ENCODE measurements around the gene CFAP221. TPM values are rescaled to one million over a fixed set of nuclear protein-coding genes. Genes with fewer than 3 reads are reported as not detected.

The CFAP221 gene
- total RNA-seq, 1 experiment from 2014 or later = not detected

DNA sequence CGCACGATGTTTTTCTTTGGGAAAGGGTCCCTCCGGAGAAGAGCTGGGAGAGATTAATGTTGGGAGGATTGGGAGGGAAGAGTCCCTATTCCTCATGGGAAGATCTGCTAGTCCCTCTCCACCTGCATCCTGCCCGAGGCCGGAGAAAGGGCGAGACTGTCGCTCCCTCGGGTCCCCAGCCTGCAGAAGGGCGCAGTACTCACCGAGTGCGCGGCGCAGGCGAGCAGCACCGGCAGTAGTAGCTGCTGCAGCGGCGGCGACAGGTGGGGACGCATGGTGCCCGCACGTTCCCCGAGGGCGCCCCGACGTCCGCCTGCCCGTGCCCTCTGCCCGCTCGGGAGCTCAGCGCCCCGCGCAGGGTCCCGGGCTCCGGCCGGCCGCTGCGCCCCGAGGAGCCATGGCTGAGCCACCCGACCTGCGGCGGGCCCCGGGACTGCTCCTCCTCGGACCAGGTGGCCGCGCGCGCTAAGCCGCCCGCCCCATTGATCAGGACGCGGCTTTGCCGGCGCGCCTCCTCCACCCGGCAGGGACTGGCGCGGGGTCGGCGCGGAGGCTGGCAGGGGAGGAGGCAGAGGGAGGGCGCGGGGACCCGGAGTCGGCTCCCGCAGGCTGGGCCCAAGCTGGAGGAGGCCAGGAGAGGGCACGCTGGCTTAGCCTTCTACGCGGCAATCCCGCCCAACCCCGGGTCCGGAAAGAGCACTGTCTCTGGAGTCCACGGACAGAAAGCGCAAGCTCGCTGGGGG, 20.1 kb upstream of the CFAP221 start, which contains the start of gene SCTR:
SCTR (minus strand) TSS at position 532 of the 743 bp plus-strand sequence; CDS start at position 275, 257 bp downstream.
- Histone ChIP-seq H2AFZ (no peak within 1 kb of the TSS), H3K4me3 (no peak within 1 kb of the TSS), H3K79me2 (ENCODE audit: low read depth) (no peaks in the 10 kb centered on the region), H3K4me2 (no peak within 1 kb of the TSS), H3F3A (ENCODE audit: insufficient read depth, low read depth) (no peaks in the 10 kb centered on the region), H3K27ac (no peak within 1 kb of the TSS), H4K20me1 (ENCODE audit: insufficient read depth) (no peaks in the 10 kb centered on the region), H3K9me3 (ENCODE audit: insufficient read depth, low read depth) (no peaks in the 10 kb centered on the region), H3K27me3 (ENCODE audit: insufficient read depth, low read depth) (peaks cover 61% of the 10 kb centered on the region), H3K36me3 (ENCODE audit: low read depth) (no peaks in the 10 kb centered on the region), H3K4me1 (replicated peaks; ENCODE audit: insufficient read depth) (no peaks in the 10 kb centered on the region), H3K9me2 (ENCODE audit: insufficient read depth) (no peaks in the 10 kb centered on the region)
- ChIA-PET POLR2A (ENCODE audit: unreplicated experiment) (no interaction called here), CTCF (no interaction called here)
- no peak for TF ChIP-seq EZH2 (IDR thresholded peaks at IDR 0.05; ENCODE audit: low read depth)
- TF ChIP-seq, protein P1, sequence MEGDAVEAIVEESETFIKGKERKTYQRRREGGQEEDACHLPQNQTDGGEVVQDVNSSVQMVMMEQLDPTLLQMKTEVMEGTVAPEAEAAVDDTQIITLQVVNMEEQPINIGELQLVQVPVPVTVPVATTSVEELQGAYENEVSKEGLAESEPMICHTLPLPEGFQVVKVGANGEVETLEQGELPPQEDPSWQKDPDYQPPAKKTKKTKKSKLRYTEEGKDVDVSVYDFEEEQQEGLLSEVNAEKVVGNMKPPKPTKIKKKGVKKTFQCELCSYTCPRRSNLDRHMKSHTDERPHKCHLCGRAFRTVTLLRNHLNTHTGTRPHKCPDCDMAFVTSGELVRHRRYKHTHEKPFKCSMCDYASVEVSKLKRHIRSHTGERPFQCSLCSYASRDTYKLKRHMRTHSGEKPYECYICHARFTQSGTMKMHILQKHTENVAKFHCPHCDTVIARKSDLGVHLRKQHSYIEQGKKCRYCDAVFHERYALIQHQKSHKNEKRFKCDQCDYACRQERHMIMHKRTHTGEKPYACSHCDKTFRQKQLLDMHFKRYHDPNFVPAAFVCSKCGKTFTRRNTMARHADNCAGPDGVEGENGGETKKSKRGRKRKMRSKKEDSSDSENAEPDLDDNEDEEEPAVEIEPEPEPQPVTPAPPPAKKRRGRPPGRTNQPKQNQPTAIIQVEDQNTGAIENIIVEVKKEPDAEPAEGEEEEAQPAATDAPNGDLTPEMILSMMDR (conservative IDR thresholded peaks at IDR 0.05) = no peak
- DNase-seq = no peak
- intact Hi-C loops (cut with micrococcal nuclease; ENCODE audit: unreplicated experiment) = no loop called here
- BruUV-seq (replicated peaks) = no TSS peak

DNA sequence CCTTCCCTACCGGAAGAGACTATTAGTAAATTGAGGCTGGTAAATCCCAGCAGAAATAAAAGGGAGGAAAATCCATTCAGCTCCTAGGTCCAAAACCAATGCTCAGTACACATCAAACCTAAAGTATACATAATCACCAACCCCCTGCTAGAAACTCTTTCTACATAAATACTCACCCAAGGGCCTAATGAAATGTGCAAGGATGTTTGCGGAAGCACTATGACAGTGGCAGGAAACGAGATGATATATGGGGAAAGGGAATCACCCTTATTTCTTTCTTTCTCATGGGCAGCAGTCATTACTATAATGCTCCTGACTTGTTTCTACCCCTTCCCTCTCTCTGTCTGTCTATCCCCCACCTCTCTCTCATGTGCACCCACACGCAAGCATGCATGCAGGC, 18.6 kb upstream of the CFAP221 start:
- Histone ChIP-seq H3K27ac (no peak overlapping the region), H3K4me2 (no peak overlapping the region), H3F3A (ENCODE audit: insufficient read depth, low read depth) (no peaks in the 10 kb centered on the region), H4K20me1 (ENCODE audit: insufficient read depth) (no peaks in the 10 kb centered on the region), H2AFZ (no peak overlapping the region), H3K9me3 (ENCODE audit: insufficient read depth, low read depth) (no peaks in the 10 kb centered on the region), H3K4me1 (replicated peaks; ENCODE audit: insufficient read depth) (no peaks in the 10 kb centered on the region), H3K4me3 (no peak overlapping the region), H3K9me2 (ENCODE audit: insufficient read depth) (no peaks in the 10 kb centered on the region), H3K36me3 (ENCODE audit: low read depth) (no peaks in the 10 kb centered on the region), H3K27me3 (ENCODE audit: insufficient read depth, low read depth) (peaks cover 74% of the 10 kb centered on the region), H3K79me2 (ENCODE audit: low read depth) (no peaks in the 10 kb centered on the region)
- TF ChIP-seq, protein P1 (conservative IDR thresholded peaks at IDR 0.05) = no peak
- no peak for TF ChIP-seq EZH2 (IDR thresholded peaks at IDR 0.05; ENCODE audit: low read depth)
- BruUV-seq (replicated peaks) = no TSS peak
- ChIA-PET CTCF (no interaction called here), POLR2A (ENCODE audit: unreplicated experiment) (no interaction called here)
- intact Hi-C loops (cut with micrococcal nuclease; ENCODE audit: unreplicated experiment) = no loop called here
- DNase-seq = no peak

DNA sequence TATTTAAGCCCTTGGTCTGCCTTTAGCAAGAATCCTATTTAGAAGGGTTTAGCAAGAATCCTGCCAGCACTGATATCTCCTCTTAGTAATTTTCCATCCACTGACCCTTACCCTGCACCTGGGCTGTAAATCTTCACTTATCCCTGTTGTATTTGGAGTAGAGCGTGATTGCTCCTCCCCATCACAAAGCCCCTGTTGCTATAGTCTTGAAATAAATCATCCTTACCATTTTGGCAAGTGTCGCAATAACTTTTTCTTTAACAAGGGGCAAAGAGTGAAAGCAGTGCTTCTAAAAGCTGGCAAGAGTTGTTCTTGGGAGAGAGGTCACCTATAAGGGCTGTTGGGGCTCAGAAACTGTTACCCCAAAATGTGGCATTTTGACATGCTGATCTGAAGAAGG, 16.2 kb upstream of the CFAP221 start:
- no peak for DNase-seq
- no TSS peak for BruUV-seq (replicated peaks)
- H3K9me3 ChIP-seq (ENCODE audit: insufficient read depth, low read depth) = 0 out of 2 replicates have a peak, but pooled peaks cover 1% of the 10 kb centered on the region
- POLR2A ChIA-PET (ENCODE audit: unreplicated experiment) = no interaction called here
- intact Hi-C loops (cut with micrococcal nuclease; ENCODE audit: unreplicated experiment) = no loop called here
- TF ChIP-seq EZH2 (IDR thresholded peaks at IDR 0.05; ENCODE audit: low read depth) = no peak
- TF ChIP-seq, protein P1 (conservative IDR thresholded peaks at IDR 0.05) = no peak
- H3F3A ChIP-seq (ENCODE audit: insufficient read depth, low read depth) = no peaks in the 10 kb centered on the region
- H3K36me3 ChIP-seq (ENCODE audit: low read depth) = no peaks in the 10 kb centered on the region
- no peaks in the 10 kb centered on the region for H3K9me2 ChIP-seq (ENCODE audit: insufficient read depth)
- no peak overlapping the region for H2AFZ ChIP-seq
- H4K20me1 ChIP-seq (ENCODE audit: insufficient read depth) = no peaks in the 10 kb centered on the region
- CTCF ChIA-PET = no interaction called here
- H3K4me2 ChIP-seq = no peak overlapping the region
- no peaks in the 10 kb centered on the region for H3K4me1 ChIP-seq (replicated peaks; ENCODE audit: insufficient read depth)
- H3K79me2 ChIP-seq (ENCODE audit: low read depth) = no peaks in the 10 kb centered on the region
- H3K27me3 ChIP-seq (ENCODE audit: insufficient read depth, low read depth) = peaks cover 77% of the 10 kb centered on the region
- H3K4me3 ChIP-seq = no peak overlapping the region
- H3K27ac ChIP-seq = no peak overlapping the region

All from PC-9 (cell line).